Measurements from ENCODE around the gene TFCP2. TPM values are rescaled to one million over a fixed set of nuclear protein-coding genes. Genes with fewer than 3 reads are reported as not detected.

The TFCP2 gene
- total and polyA plus RNA-seq, 2 of the 13 experiments (the other 11 are each of a cell fraction or from before 2014, with no cell fraction given): 7.6 to 10.0 TPM

DNA sequence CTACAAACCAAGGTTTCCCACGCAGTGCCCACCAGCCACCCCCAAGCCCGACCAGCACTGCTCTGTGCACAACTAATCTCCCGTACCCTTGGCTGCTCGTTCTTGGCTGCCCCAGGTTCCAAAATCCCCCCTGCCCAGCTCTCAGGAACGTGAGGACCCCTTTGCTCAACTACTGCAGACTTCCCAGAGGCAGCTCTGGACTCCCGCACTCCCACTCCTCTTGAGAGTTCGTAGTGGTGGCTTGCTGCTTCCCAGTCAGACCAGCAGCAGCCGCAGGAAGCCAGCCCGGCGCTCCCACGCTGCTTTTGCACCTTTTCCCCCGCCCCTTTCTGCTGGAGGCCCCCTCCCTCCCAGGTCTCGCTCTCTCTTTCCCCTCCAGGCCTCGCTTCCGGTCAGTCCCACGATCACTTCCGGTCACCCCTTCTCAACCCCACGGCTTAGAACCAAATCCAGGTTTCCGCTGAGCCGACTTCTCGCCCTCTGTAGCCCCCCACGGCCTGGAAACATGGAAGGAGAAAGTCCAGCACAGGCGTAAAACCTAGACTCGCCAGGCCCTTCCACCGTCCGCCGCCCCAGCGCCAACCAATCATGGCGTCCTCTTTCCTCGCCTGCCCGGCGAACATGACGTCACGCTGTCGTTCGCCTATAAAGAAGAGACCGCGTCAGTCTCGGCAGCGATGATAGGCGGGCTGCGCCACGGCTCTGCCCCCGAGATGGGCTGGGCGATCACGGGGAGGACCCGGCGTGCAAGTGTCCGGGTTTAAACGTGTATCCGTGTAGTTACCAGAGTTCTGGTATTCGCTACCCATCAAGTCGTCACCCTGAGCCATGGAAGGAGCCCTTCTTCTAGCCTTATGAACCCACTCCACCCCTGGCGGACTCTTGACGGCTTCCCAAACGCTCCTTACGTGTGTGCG, at the start of gene TFCP2 (continued):
- TF ChIP-seq, protein P1, sequence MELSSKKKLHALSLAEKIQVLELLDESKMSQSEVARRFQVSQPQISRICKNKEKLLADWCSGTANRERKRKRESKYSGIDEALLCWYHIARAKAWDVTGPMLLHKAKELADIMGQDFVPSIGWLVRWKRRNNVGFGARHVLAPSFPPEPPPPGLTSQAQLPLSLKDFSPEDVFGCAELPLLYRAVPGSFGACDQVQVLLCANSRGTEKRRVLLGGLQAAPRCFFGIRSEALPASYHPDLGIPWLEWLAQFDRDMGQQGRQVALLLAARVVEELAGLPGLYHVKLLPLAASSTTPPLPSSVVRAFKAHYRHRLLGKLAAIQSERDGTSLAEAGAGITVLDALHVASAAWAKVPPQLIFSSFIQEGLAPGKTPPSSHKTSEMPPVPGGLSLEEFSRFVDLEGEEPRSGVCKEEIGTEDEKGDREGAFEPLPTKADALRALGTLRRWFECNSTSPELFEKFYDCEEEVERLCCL (CRISPR knock-in tag; IDR thresholded peaks at IDR 0.05; ENCODE audit: borderline replicate concordance): 0 out of 2 replicates have a peak, but pooled peaks have one; percentile 16
- TF ChIP-seq ZNF256 (CRISPR knock-in tag; conservative IDR thresholded peaks at IDR 0.05) (peak; percentile 24; the same call in 1 of the 2 replicates), HDAC2 (CRISPR knock-in tag; IDR thresholded peaks at IDR 0.05) (0 out of 2 replicates have a peak, but pooled peaks have one; percentile 3), ZNF784 (CRISPR knock-in tag; IDR thresholded peaks at IDR 0.05; ENCODE audit: borderline replicate concordance) (no peak; the same call in 1 of the 2 replicates), ZNF383 (CRISPR knock-in tag; IDR thresholded peaks at IDR 0.05; ENCODE audit: borderline replicate concordance) (no peak), TP53 (CRISPR knock-in tag; conservative IDR thresholded peaks at IDR 0.05) (0 out of 2 replicates have a peak, but pooled peaks have one; percentile 42), ZNF772 (CRISPR knock-in tag; IDR thresholded peaks at IDR 0.05) (0 out of 2 replicates have a peak, but pooled peaks have one; percentile 77), JUND (CRISPR knock-in tag; IDR thresholded peaks at IDR 0.05) (no peak; the same call in 1 of the 2 replicates), MTF2 (CRISPR knock-in tag; IDR thresholded peaks at IDR 0.05; ENCODE audit: borderline replicate concordance) (no peak), TBX3 (IDR thresholded peaks at IDR 0.05; ENCODE audit: borderline replicate concordance) (peak; percentile 36; the same call in 1 of the 2 replicates), FOXP1 (IDR thresholded peaks at IDR 0.05) (no peak), FOXP1 (CRISPR knock-in tag; IDR thresholded peaks at IDR 0.05) (no peak), ZNF563 (CRISPR knock-in tag; IDR thresholded peaks at IDR 0.05) (peak; percentile 55), E2F2 (CRISPR knock-in tag; IDR thresholded peaks at IDR 0.05; ENCODE audit: borderline replicate concordance) (no peak), ZNF564 (CRISPR knock-in tag; IDR thresholded peaks at IDR 0.05) (no peak), IKZF4 (CRISPR knock-in tag; IDR thresholded peaks at IDR 0.05; ENCODE audit: borderline replicate concordance, low read depth, not compliant biosample characterization) (peak; percentile 22), GTF2F1 (IDR thresholded peaks at IDR 0.05; ENCODE audit: low read length) (peak; percentile 50; the same call in 1 of the 2 replicates), ZNF776 (CRISPR knock-in tag; IDR thresholded peaks at IDR 0.05) (0 out of 2 replicates have a peak, but pooled peaks have one; percentile 78), ZNF543 (CRISPR knock-in tag; IDR thresholded peaks at IDR 0.05) (no peak), ZNF24 (IDR thresholded peaks at IDR 0.05) (no peak), DMAP1 (CRISPR knock-in tag; IDR thresholded peaks at IDR 0.05) (no peak), ZNF788 (CRISPR knock-in tag; IDR thresholded peaks at IDR 0.05; ENCODE audit: borderline replicate concordance) (peak; percentile 72; the same call in 1 of the 2 replicates), ZNF569 (CRISPR knock-in tag; IDR thresholded peaks at IDR 0.05; ENCODE audit: borderline replicate concordance) (peak; percentile 96; the same call in 1 of the 2 replicates)
- TF ChIP-seq, protein P2, sequence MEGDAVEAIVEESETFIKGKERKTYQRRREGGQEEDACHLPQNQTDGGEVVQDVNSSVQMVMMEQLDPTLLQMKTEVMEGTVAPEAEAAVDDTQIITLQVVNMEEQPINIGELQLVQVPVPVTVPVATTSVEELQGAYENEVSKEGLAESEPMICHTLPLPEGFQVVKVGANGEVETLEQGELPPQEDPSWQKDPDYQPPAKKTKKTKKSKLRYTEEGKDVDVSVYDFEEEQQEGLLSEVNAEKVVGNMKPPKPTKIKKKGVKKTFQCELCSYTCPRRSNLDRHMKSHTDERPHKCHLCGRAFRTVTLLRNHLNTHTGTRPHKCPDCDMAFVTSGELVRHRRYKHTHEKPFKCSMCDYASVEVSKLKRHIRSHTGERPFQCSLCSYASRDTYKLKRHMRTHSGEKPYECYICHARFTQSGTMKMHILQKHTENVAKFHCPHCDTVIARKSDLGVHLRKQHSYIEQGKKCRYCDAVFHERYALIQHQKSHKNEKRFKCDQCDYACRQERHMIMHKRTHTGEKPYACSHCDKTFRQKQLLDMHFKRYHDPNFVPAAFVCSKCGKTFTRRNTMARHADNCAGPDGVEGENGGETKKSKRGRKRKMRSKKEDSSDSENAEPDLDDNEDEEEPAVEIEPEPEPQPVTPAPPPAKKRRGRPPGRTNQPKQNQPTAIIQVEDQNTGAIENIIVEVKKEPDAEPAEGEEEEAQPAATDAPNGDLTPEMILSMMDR (CRISPR knock-in tag; IDR thresholded peaks at IDR 0.05): 0 out of 2 replicates have a peak, but pooled peaks have one; percentile 10

Data from HepG2 (cell line).